ENCODE results near the gene C2CD2.

The C2CD2 gene

GRCh38 chr21:41919666-41920398 lies 34.0 kb downstream of the C2CD2 start:
- Histone ChIP-seq H3K4me1 (peaks cover 0 to 32% (median 25%) of the 10 kb centered on the region in 4 donors), H3K36me3 (peaks cover 26 to 53% (median 38%) of the 10 kb centered on the region in 3 donors), H3K4me3 (no peak overlapping the region), H3K9me3 (no peaks in the 10 kb centered on the region), H3K27me3 (no peaks in the 10 kb centered on the region), H3K27ac (no peak overlapping the region)
- no peak for DNase-seq
- TF ChIP-seq CTCF (IDR thresholded peaks at IDR 0.05), result no peak
- intact Hi-C loops (cut with DNase I; ENCODE audit: low total_unique reads), result no loop called here

- Histone ChIP-seq H3K9me3 (no peaks in the 10 kb centered on the region), H3K4me1 (peaks cover 0 to 22% (median 17%) of the 10 kb centered on the region in 4 donors), H3K36me3 (peaks cover 36 to 64% (median 48%) of the 10 kb centered on the region in 3 donors), H3K27ac (no peak overlapping the region), H3K27me3 (no peaks in the 10 kb centered on the region), H3K4me3 (no peak overlapping the region)
- no peak for DNase-seq
- TF ChIP-seq CTCF (IDR thresholded peaks at IDR 0.05), result no peak
- intact Hi-C loops (cut with DNase I; ENCODE audit: low total_unique reads), result no loop called here
Observed at GRCh38 chr21:41918561-41919358, 35.1 kb downstream of the C2CD2 start.

GRCh38 chr21:41917531-41917930 lies 36.3 kb downstream of the C2CD2 start:
- intact Hi-C loops (cut with DNase I; ENCODE audit: low total_unique reads), result no loop called here
- H3K9me3 ChIP-seq, result no peaks in the 10 kb centered on the region
- peaks cover 0 to 9% (median 7%) of the 10 kb centered on the region in 4 donors for H3K4me1 ChIP-seq
- no peaks in the 10 kb centered on the region for H3K27me3 ChIP-seq
- TF ChIP-seq CTCF (IDR thresholded peaks at IDR 0.05), result no peak
- no peak for DNase-seq
- peaks cover 44 to 76% (median 60%) of the 10 kb centered on the region in 3 donors for H3K36me3 ChIP-seq
- H3K4me3 ChIP-seq, result no peak overlapping the region
- no peak overlapping the region for H3K27ac ChIP-seq

GRCh38 chr21:41916888-41917433 lies 36.9 kb downstream of the C2CD2 start:
- H3K9me3 ChIP-seq, result no peaks in the 10 kb centered on the region
- DNase-seq, result no peak
- no peak overlapping the region for H3K27ac ChIP-seq
- intact Hi-C loops (cut with DNase I; ENCODE audit: low total_unique reads), result no loop called here
- H3K27me3 ChIP-seq, result no peaks in the 10 kb centered on the region
- H3K4me3 ChIP-seq, result no peak overlapping the region
- TF ChIP-seq CTCF (IDR thresholded peaks at IDR 0.05), result no peak
- peaks cover 0 to 5% (median 2%) of the 10 kb centered on the region in 4 donors for H3K4me1 ChIP-seq
- peaks cover 46 to 79% (median 64%) of the 10 kb centered on the region in 3 donors for H3K36me3 ChIP-seq

GRCh38 chr21:41914965-41915364 lies 38.9 kb downstream of the C2CD2 start:
- Histone ChIP-seq H3K27me3 (no peaks in the 10 kb centered on the region), H3K4me3 (no peak overlapping the region), H3K4me1 (no peaks in the 10 kb centered on the region), H3K27ac (no peak overlapping the region), H3K9me3 (no peaks in the 10 kb centered on the region), H3K36me3 (peaks cover 65 to 97% (median 81%) of the 10 kb centered on the region in 3 donors)
- no peak for DNase-seq
- intact Hi-C loops (cut with DNase I; ENCODE audit: low total_unique reads), result no loop called here
- no peak for TF ChIP-seq CTCF (IDR thresholded peaks at IDR 0.05)

All from tibial artery (tissue), 4 donors.